Measurements from ENCODE around the gene SVEP1. TPM values are rescaled to one million over a fixed set of nuclear protein-coding genes. Genes with fewer than 3 reads are reported as not detected.

SVEP1 gene
- total and polyA plus RNA-seq, 2 experiments from 2014 or later, result 0.18 to 0.63 TPM

- TF ChIP-seq ZNF331 (CRISPR knock-in tag; IDR thresholded peaks at IDR 0.05; ENCODE audit: low read depth) (no peak), REST (IDR thresholded peaks at IDR 0.05; ENCODE audit: unreplicated experiment) (no peak), ZNF114 (CRISPR knock-in tag; IDR thresholded peaks at IDR 0.05) (no peak)
Observed at GRCh38 chr9:110405858-110406443, 173.6 kb downstream of the SVEP1 start (continued).

- Histone ChIP-seq H3K79me2 (replicated peaks; ENCODE audit: insufficient read depth) (no peaks in the 10 kb centered on the region), H2AFZ (no peak overlapping the region), H4K20me1 (replicated peaks; ENCODE audit: insufficient read depth) (no peaks in the 10 kb centered on the region), H3F3A (replicated peaks; ENCODE audit: low read depth) (no peaks in the 10 kb centered on the region), H3K9me2 (ENCODE audit: insufficient read depth) (no peaks in the 10 kb centered on the region), H3K4me3 (no peak overlapping the region), H3K36me3 (ENCODE audit: insufficient read depth) (no peaks in the 10 kb centered on the region), H3K4me1 (ENCODE audit: insufficient read depth) (no peaks in the 10 kb centered on the region), H3K27ac (ENCODE audit: low read depth) (no peak overlapping the region), H3K4me2 (no peak overlapping the region), H3K27me3 (ENCODE audit: insufficient read depth) (no peaks in the 10 kb centered on the region)
- TF ChIP-seq ZNF462 (CRISPR knock-in tag; IDR thresholded peaks at IDR 0.05), result no peak
- no peak for DNase-seq (ENCODE audit: low spot score)
- no peak overlapping the region for H3K27ac Mint-ChIP-seq
- no peaks in the 10 kb centered on the region for H3K4me1 Mint-ChIP-seq
- no peak for ATAC-seq
- H3K4me3 Mint-ChIP-seq, result no peak overlapping the region
- H3K9me3 Mint-ChIP-seq, result no peaks in the 10 kb centered on the region; the same call in 2 of the 3 replicates
- H3K36me3 Mint-ChIP-seq (ENCODE audit: low read depth), result no peaks in the 10 kb centered on the region
- peaks cover 2% of the 10 kb centered on the region for H3K27me3 Mint-ChIP-seq (ENCODE audit: insufficient read depth, low read depth, poor library complexity)
Observed at GRCh38 chr9:110404473-110404872, 175.1 kb downstream of the SVEP1 start.
